Right lung (tissue), 5 donors: ENCODE measurements around the gene DET1. TPM values are rescaled to one million over a fixed set of nuclear protein-coding genes. Genes with fewer than 3 reads are reported as not detected.
"Not testable (repeated sequence)": the region's sequence is repeated elsewhere in the genome, so short reads cannot be mapped to it uniquely, and the experiment has no call there.

Source experiments
- DNase-seq, 2 donors: peaks; one replicate each; pipeline ENCODE4 v3.0.0-alpha.2; 2013
- polyA plus RNA-seq, 5 donors: library from polyadenylated mRNA; unstranded; fragments of 120-200 nt; gene quantifications; one replicate each; pipeline versions ENCODE4 v1.2.1 to v1.2.3, GENCODE V29; 2013; ENCODE audit warnings: inconsistent platforms in 1 of 5, low replicate concordance in 1 of 5; ENCODE audit not compliant: insufficient read length in 5 of 5, insufficient read depth in 1 of 5

The DET1 gene
- polyA plus RNA-seq, 5 donors: 12.4 to 16.4 (median 16.0) TPM

- no peak for DNase-seq
These were observed 42.0 kb downstream of the DET1 start for GRCh38 chr15:88504445-88504844.

GRCh38 chr15:88498996-88499395, 47.5 kb downstream of the DET1 start:
- no peak for DNase-seq

GRCh38 chr15:88497109-88497765, 49.2 kb downstream of the DET1 start:
- no peak for DNase-seq

DNA sequence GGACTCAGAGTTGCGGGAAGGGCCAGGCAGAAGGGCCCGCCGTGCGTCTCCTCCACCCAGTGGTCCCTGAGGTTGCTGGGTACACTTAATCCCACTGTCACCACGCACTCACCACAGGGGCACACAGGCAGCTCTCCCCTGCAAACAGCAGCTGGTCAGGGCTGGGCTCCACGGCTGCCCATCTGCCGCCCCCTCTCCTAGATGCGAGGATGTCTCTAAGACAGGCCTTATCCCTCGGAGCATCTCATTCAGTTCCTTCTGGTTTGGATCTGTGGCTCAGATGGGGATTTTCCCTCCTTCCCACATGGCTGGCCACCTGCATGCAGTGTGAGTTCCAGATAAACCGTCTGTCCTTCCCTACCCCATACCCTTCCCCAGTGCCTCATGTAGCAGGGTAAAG, 52.6 kb downstream of the DET1 start:
- DNase-seq: no peak

DNA sequence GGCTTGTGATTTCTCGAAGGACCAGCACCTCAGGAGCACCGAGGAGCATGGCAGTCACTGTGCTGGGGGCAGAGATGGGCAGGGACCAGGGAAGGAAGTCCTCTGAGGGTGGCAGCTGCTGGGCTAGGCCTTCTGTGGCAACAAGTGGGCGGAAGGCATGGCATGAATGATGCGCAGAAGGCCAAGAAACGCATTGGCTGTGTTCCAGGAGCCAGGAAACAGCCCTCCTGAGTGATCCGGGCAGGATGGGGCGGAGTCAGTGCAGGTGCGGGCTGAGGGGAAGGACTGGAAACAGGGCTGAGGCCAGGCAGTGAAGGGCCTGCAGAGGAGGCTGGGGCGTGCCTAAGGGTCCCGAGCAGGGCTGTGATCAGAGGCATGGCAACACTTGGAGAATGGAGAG, 55.3 kb downstream of the DET1 start:
- DNase-seq: no peak

GRCh38 chr15:88490036-88490435, 56.4 kb downstream of the DET1 start:
- DNase-seq: no peak

GRCh38 chr15:88489321-88489720, 57.2 kb downstream of the DET1 start:
- no peak for DNase-seq

GRCh38 chr15:88487796-88488523, 58.5 kb downstream of the DET1 start:
- DNase-seq: no peak

GRCh38 chr15:88487178-88487795, 59.2 kb downstream of the DET1 start:
- no peak for DNase-seq

- no peak for DNase-seq
These were observed 61.7 kb downstream of the DET1 start for GRCh38 chr15:88484682-88485331.

GRCh38 chr15:88482263-88482662, 64.2 kb downstream of the DET1 start:
- DNase-seq: no peak

DNA sequence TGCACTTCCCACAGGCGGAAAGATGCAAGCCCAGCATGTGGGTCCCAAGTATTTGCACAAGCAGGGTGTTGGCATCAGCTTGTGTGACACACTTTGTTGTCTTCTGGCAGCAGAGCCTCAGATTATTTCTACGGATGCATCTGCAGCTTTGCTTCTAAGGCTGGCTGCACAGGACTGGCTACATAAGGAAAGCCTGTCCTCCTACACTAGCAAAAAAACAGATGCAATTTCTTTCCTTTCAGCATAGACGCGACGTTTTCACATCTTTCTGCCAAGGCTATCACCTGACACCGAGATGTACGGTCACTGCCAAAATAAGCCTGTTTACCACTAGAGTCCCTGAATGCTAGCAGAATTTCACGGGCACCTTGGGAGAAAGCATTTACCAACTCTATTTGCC, 65.5 kb downstream of the DET1 start:
- no peak for DNase-seq

DNA sequence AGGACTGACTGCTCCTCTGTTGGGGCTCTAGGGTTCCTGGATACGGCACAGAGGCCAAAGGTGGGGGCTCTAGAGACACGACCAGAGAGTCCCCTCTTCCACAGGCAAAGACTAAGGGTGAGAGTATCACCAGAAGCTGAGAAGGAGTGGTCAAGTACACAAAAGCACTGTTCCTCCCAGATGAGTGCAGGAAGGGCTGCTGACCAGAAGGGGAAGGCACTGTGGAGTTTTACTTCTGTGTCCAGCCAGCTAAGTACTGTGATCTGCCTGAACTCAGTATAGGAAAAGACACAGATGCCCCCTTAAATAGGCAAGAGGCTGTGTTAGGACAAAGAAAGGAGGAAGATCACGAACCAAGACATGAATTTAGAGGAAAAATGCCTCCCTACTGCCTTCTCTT, 67.3 kb downstream of the DET1 start:
- no peak for DNase-seq

DNA sequence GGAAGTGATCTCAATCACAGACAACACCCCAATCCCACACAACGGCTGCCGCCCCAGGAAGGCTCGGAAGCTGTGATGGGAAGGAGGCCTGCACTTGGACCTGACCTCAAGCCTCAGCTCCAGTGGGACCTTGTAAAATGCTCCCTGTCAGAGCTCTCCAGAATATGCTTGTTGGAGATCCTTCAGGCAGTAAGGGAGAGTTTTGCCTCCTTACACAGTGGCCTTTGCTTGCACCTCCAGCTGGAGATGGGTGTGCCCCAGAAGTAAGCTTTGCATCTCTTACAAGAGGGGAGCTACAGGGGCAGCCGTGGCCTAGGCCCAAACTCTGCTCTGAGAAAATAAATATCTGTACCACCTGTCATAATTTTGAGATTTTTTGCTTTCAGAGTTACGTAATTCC, 68.6 kb downstream of the DET1 start:
- DNase-seq: no peak

DNA sequence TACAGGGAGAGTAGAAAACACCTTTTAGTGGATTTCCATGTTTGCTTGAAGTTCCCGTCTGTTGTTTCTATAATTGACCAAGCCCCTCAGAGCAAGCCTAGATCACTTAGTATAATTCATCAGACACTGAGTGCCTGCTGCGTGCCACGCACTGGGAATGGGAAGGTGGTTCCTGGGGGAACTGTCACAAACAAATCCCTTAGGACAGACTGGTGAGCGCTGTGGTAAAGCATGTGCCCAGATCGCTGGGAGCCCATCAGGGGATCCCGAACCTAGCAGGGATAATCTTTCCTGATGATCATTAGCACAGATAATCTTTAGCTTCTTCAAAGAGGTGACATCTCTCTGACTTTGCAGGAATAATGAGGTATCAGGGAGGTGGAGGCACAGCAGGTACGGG, 69.4 kb downstream of the DET1 start:
- DNase-seq: no peak

DNA sequence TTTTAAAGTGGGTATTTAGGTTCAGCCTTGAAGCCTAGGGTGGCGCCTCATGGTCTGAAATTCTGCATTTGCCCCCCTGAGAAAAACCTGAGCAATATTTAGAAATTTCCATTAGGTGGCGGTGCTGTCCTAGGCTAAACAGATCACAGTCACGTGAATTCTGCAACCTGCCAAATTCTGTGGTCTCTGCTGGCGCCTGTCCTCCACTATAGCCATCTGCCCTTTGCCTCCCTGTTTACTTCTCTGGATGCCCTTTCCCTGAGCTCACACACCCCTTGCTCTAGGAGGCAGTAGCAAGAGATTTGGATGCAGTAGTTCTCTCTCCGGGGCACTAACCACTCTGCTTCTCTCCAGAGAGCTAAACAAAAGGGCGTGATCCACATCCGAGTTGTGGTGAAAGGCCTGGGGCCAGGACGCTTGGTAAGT, 69.8 kb downstream of the DET1 start:
- no peak for DNase-seq

DNA sequence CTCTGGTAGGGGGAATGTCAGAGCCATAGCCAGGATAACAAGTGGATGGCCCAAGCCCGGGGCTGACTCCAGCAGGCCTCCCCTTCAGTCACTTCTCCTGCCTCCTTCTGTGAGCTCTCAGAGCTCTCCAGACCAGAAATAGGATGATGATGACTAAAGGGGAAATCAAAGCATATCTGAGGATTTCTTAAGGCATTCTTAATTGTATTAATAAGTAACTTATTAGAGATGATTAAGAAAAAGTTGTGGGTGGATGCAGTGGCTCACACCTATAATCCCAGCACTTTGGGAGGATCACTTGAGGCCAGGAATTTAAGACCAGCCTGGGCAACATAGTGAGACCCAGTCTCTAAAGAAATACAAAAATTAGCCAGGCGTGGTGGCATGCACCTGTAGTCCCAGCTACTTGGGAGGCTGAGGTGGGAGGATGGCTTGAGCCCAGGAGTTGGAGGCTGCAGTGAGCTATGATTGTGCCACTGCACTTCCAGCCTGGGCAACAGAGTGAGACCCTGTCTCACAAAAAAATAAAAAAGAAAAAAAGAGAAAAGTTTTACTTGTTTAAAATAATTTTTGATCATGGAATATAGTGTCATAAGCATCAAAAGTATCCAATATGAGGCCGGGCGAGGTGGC, 72.7 kb downstream of the DET1 start:
- DNase-seq: not testable (repeated sequence)

DNA sequence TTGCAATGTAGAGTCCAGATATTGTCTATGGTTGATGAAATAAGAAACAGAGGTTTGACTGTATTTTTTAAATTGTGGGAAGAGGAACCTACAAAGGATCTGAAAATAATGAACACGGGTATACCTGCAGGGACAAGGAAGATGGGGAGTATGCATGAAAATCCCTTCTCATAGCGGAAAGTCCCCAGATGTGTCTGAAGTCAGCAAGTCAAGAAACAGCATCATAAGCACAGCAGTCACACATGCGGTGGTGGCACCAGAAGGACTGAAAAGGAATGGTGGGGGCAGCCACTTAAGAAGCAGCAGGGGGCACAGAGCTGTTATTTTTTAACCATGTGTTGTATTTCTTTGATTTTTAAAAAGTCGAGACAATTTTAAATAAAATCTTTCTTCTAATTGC, 74.3 kb downstream of the DET1 start:
- DNase-seq: no peak

GRCh38 chr15:88470625-88471372, 75.7 kb downstream of the DET1 start:
- no peak for DNase-seq

GRCh38 chr15:88469321-88469720, 77.2 kb downstream of the DET1 start:
- DNase-seq: no peak

DNA sequence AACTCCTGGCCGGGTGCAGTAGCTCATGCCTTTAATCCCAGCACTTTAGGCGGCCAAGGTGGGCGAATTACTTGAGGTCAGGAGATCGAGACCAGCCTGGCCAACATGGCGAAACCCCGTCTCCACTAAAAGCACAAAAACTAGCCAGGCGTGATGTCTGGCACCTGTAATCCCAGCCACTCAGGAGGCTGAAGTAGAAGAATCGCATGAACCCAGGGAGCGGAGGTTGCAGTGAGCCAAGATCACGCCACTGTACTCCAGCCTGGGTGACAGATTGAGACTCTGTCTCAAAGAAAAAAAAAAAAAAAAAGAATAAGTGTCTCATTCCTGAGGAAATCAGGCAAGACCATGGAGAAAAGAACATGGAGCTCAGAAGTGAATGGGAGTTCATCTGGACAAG, 77.8 kb downstream of the DET1 start:
- DNase-seq: not testable (repeated sequence)
